ENCODE measurements around the gene DLGAP1. TPM values are rescaled to one million over a fixed set of nuclear protein-coding genes. Genes with fewer than 3 reads are reported as not detected.
A peak's percentile ranks its signal among the peaks of the same experiment; 100 is the strongest.
"Not testable (repeated sequence)": the region's sequence is repeated elsewhere in the genome, so short reads cannot be mapped to it uniquely, and the experiment has no call there.

The DLGAP1 gene
- total RNA-seq: 0.28 TPM

GRCh38 chr18:4455113-4455811 is at the start of gene DLGAP1:
TSS of gene DLGAP1 (minus strand) at chr18:4455307.
- ATAC-seq: peak; percentile 84

- not testable (repeated sequence) for ATAC-seq
Measured at GRCh38 chr18:4494703-4495284, 39.7 kb upstream of the DLGAP1 start.

GRCh38 chr18:4468511-4468910 is 13.4 kb upstream of the DLGAP1 start:
- no peak for ATAC-seq

DNA sequence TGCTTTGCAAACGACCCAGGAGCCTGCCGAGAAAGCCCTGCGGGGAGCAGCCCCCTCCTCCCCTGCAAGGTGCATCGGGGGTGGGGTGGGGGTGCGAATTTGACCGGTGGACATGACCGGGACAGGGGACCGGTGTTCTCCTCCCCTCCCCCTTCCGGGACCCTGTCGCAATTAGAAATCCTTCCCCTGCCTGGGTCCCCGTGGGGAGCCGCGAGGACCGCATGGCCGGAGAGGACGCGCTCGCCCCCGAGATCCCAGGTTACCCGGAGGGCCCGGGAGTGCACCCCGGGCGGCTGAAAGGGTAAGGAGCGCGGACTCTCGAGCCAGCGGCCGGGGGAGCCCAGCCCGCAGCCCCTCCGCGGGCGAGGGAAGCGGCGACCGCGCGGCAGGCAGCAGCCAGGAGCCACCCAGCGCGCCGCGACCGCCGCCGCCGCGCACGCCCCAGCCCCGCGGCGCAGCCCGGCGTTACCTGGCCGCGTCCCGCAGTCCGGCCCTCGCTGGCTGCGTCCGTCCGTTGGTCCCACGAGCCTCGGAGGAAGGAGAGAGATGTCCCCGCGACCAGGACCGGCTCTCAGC is 482 bp downstream of the DLGAP1 start:
- peak; percentile 33 for ATAC-seq

GRCh38 chr18:4453874-4454536 is 1.1 kb downstream of the DLGAP1 start:
- ATAC-seq: no peak

- no peak for ATAC-seq
Measured at GRCh38 chr18:4453567-4453873, 1.6 kb downstream of the DLGAP1 start.

GRCh38 chr18:4450065-4450658 is 4.9 kb downstream of the DLGAP1 start:
- ATAC-seq: no peak

DNA sequence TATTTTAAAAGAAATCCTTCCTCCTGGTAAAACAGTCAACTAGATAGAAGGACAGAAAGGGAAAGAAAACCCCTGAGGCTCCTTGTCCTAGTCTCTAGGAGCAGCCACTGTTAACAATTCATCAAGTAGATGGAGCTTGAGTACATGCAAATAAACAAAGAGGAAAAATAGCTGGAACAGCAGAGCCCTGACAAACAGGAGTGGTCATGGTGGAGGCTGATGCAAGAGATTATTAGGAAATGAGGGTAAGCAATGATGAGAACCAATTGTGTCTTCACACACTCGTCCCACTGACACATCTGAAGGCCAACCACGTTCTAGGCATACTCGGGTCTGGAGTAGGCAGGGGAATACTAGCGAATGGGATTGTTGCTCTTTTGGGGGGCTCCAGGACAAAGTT is 9.2 kb downstream of the DLGAP1 start:
- ATAC-seq: no peak

DNA sequence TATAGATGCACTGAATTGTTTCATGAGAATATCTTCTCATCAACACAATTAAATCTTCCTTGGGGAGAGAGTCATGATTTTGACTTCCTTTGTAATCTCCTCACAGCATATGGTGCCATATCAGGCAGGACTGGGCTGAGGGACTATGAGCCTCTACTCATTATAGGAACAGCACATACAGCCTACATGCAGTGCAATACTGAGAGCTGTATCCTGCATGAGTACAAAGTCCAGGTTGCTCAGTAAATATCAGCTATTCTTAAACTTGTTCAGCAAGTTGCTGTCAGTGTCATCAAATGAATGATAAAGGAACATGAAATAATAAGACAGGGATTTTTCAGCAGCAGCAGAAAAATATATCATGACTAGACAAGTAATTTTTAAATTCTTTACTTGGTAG is 10.8 kb downstream of the DLGAP1 start:
- no peak for ATAC-seq

DNA sequence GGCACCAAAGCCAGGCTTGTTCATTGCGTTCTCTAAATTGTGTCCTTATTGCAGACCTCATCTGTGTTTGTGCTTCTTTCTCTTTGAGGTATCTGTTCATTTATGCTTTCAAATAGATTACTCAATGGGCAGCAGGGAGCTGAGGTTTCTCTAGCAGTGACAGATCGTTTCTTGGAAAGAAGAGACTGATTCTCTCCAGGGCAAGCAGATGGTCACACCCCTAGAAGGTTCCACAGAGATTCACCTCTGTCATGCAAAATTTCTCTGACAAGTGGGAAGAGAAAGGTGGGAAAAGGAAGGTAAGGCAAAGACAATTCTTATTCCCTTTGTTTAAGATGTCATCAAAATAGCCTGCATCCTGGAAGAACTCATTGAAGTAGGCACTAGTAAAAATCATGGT is 14.0 kb downstream of the DLGAP1 start:
- no peak for ATAC-seq

DNA sequence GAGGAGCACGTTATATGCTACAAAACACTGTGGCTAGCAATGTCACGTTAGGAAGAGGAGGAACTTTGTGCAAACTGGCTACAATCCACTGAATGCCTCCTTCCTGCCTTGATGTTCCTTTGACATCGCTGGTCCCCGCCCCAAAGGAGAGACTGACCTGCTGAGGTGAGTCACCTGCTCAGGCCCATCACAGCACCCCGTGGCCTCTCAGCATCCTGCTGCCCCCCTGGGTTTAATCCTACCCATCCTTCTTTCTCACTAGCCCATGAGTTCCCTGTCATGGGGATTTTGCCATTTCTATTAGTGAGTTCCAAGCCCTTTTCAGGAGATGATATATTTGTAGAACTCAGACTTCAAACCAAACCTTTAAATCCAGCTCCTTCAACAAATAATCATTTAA is 16.2 kb downstream of the DLGAP1 start:
- no peak for ATAC-seq

DNA sequence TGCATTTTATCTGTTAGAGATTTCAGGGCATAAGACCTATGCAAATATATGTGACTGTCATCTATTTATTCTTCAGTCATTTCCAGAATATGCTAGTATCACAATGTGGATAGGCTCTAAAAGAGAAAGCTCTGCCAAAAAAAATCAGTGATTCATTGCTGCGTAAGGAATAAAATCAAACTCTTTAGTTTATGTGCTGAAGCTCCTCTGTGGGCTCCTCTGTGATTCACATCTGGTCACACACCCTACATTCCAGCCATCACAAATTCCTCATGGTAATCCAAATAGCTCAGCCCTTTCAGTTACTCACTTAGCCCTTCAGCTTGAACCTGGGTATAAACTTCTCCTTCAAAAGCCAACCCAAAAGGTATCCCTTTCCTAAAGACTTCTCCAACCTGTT is 21.4 kb downstream of the DLGAP1 start:
- ATAC-seq: peak; percentile 32

- no peak for ATAC-seq
Measured at GRCh38 chr18:4430836-4431235, 24.3 kb downstream of the DLGAP1 start.

DNA sequence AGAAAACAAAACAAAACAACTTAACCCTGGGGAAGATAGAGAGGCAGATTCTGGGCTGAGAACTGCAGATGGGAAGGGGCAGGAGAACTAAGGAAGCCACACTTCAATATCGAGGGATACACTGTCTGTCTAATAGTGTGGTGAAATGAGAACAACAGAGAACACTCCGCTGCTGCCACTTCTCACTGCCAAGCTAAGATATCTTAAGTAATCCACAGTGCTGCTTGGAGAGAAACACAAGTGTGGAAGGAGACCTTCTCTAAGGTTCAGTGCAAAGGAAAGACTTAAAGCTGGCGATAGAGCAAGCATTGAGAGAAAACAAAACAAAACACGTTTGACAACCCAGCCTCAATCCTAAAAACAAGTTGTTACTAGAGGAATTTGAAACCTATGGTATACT is 37.4 kb downstream of the DLGAP1 start:
- ATAC-seq: no peak

- no peak for ATAC-seq
Measured at GRCh38 chr18:4416976-4417375, 38.1 kb downstream of the DLGAP1 start.

- ATAC-seq: no peak
Measured at GRCh38 chr18:4412286-4412685, 42.8 kb downstream of the DLGAP1 start.

DNA sequence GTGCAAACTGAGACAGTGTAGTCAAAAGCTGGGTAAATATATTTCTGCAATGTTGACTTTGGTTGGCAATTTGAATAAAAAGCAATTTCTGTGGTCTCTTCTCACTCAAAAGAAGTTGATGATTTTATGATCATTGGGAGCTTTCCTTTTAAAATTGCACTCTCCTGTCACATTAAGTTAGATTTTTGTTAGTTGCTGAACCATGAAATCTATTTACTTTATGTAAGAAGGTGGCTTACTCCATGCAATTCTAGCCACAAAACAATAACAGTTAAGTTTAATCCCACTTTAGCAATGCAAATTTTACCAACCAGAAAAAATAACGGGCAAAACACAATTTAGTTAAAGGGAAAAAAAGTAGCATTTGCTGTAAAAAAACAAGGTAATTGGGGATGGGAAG is 48.3 kb downstream of the DLGAP1 start:
- ATAC-seq: no peak

GRCh38 chr18:4405965-4406364 is 49.1 kb downstream of the DLGAP1 start:
- no peak for ATAC-seq

- ATAC-seq: no peak
Measured at GRCh38 chr18:4403836-4404235, 51.3 kb downstream of the DLGAP1 start.

DNA sequence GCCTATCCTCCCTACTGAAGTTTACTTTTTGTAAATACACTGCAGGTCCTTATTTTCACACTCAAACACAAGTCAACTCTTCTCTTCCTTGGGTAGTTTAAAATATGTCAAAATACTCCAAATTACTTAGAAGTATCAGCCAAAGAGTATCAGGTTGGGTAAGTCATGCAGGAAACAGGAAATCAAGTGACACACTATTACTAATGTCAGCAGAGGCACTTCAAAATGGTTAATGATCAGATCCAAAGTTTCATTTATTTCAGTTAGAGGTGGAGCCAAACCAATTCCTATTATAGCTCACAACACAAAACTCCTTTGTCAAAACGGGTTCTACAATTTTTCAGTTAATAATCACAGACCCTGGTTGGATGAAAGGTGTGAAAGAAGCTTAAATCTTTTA is 54.2 kb downstream of the DLGAP1 start:
- ATAC-seq: no peak

- ATAC-seq: no peak
Measured at GRCh38 chr18:4399929-4400328, 55.2 kb downstream of the DLGAP1 start.

DNA sequence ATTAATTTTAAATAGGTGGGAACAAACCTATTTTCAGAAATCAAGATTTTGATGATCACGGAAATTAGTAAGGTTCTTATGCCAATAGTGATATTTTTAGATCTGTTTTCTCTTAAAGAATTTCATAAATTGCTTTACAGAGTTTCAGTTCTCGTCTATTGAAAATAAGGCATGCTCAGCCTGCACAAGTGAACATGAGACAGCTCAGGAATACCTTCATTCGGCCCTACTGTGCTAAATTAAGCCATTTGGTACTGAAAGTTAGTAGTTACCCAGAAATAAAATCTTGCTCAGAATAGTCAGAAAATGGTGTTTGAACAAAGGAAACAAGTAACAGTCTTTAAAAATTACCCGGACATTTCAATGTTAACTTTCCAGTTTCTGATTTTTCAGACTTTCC is 60.4 kb downstream of the DLGAP1 start:
- ATAC-seq: no peak

GRCh38 chr18:4391859-4392258 is 63.2 kb downstream of the DLGAP1 start:
- no peak for ATAC-seq

DNA sequence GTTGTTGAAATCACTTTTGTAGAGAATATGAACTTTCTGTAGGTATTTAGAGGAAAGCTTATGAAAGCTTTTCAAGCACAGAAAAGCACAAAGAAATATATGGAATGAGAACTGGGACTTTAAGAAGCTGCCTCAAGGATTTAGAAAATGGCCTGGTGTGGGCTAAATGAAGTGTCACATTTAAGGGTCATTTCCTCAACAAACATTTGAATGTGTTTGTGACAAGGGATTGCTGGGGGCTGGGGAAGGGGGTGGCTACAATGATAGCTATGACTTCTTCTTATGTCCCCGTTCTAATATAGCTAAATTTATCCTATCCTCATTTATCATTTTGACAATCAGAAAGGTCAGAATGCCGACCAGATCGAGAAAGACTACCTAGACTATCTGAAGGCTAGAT is 69.2 kb downstream of the DLGAP1 start:
- no peak for ATAC-seq
